Muscle layer of colon (tissue), 2 donors: Measurements from ENCODE around the gene IL4.

Source experiments
- H3K27ac ChIP-seq: one replicate; pipeline ENCODE4 v1.7.0; 2013; ENCODE audit warnings: low read depth, mild to moderate bottlenecking, low read length, moderate library complexity
- H3K27me3 ChIP-seq, 2 donors: one replicate each; pipeline ENCODE4 v1.7.0; 2013; ENCODE audit warnings: low read length in 2 of 2, mild to moderate bottlenecking in 2 of 2; ENCODE audit not compliant: insufficient read depth in 2 of 2, control insufficient read depth in 1 of 2
- H3K36me3 ChIP-seq: one replicate; pipeline ENCODE4 v1.7.0; 2013; ENCODE audit warnings: mild to moderate bottlenecking, low read length; ENCODE audit not compliant: insufficient read depth
- H3K4me1 ChIP-seq: one replicate; pipeline ENCODE4 v1.7.0; 2013; ENCODE audit warnings: mild to moderate bottlenecking, low read length; ENCODE audit not compliant: insufficient read depth
- H3K4me3 ChIP-seq, 2 donors: one replicate each; pipeline ENCODE4 v1.7.0; 2013; ENCODE audit warnings: low read length in 2 of 2, low read depth in 1 of 2, mild to moderate bottlenecking in 1 of 2, moderate library complexity in 1 of 2
- H3K9ac ChIP-seq: one replicate; pipeline ENCODE4 v1.7.0; 2013; ENCODE audit warnings: low read length
- H3K9me3 ChIP-seq: one replicate; pipeline ENCODE4 v1.7.0; 2013; ENCODE audit warnings: mild to moderate bottlenecking, low read length
- donor health status: abdominal sarcoma.
- donor health status: Adenocarcinoma of cecum.

Gene IL4

DNA sequence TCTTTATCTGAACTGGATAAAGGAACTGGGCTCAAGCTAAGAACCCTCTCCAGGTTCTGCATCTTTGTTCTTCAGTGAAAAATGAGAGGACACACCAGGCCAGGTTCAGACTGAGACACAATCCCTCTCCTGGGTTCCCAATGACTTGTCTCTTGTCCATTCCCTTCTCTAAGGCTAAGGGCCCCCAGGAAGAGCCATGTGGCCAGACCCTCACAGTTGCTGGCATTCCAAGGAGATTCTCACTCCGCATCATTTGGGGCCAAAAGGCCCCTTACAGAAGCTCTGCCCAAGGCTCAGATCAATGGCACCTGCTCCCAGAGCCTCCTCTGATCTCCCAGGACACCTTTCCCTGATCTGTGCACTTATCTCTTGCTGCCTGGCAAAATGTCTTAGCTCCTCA lies 4.9 kb downstream of the IL4 start:
- H3K36me3 ChIP-seq, result no peaks in the 10 kb centered on the region
- peaks cover 18% of the 10 kb centered on the region for H3K4me1 ChIP-seq
- H3K27ac ChIP-seq, result no peak overlapping the region
- no peak overlapping the region for H3K9ac ChIP-seq
- H3K9me3 ChIP-seq, result no peaks in the 10 kb centered on the region
- H3K27me3 ChIP-seq, result no peaks in the 10 kb centered on the region
- no peak overlapping the region for H3K4me3 ChIP-seq

- peaks cover 17% of the 10 kb centered on the region for H3K4me1 ChIP-seq
- H3K4me3 ChIP-seq, result no peak overlapping the region
- H3K36me3 ChIP-seq, result no peaks in the 10 kb centered on the region
- H3K27me3 ChIP-seq, result no peaks in the 10 kb centered on the region
- no peak overlapping the region for H3K27ac ChIP-seq
- no peak overlapping the region for H3K9ac ChIP-seq
- H3K9me3 ChIP-seq, result no peaks in the 10 kb centered on the region
Measured at GRCh38 chr5:132679166-132679565, 5.4 kb downstream of the IL4 start.

DNA sequence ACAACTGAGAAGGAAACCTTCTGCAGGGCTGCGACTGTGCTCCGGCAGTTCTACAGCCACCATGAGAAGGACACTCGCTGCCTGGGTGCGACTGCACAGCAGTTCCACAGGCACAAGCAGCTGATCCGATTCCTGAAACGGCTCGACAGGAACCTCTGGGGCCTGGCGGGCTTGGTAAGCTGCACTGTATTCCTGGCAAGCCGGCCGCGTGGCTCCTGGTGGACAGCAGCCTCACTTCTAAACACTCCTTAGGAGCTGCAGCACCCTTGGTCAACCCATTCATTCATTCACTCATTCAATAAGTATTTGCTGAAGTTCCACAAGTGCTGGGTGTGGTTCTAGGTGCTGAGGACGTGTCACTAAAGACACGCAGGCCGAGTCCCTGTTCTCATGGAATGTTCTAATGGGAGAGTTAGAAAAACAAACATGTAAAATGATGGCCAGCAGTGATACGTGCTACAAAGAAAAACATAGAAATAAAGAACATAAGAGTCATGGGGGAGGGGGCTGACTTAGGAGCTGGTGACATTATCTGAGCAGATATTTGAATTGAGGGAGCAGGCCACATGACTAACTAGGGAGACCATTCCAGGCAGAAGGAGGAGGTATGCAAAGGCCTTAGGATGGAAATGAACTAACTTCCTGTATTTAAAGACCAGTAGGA lies 6.1 kb downstream of the IL4 start:
- Histone ChIP-seq H3K27ac (no peak overlapping the region), H3K4me1 (peaks cover 10% of the 10 kb centered on the region), H3K36me3 (no peaks in the 10 kb centered on the region), H3K27me3 (no peaks in the 10 kb centered on the region), H3K9ac (no peak overlapping the region), H3K9me3 (no peaks in the 10 kb centered on the region), H3K4me3 (no peak overlapping the region)

GRCh38 chr5:132680780-132681475 lies 7.1 kb downstream of the IL4 start:
- no peak overlapping the region for H3K9ac ChIP-seq
- H3K4me3 ChIP-seq, result no peak overlapping the region
- no peak overlapping the region for H3K27ac ChIP-seq
- H3K27me3 ChIP-seq, result no peaks in the 10 kb centered on the region
- no peaks in the 10 kb centered on the region for H3K9me3 ChIP-seq
- H3K4me1 ChIP-seq, result peaks cover 6% of the 10 kb centered on the region
- H3K36me3 ChIP-seq, result no peaks in the 10 kb centered on the region

GRCh38 chr5:132681476-132681831 lies 7.7 kb downstream of the IL4 start:
- H3K9me3 ChIP-seq, result no peaks in the 10 kb centered on the region
- peaks cover 6% of the 10 kb centered on the region for H3K4me1 ChIP-seq
- no peak overlapping the region for H3K4me3 ChIP-seq
- no peaks in the 10 kb centered on the region for H3K36me3 ChIP-seq
- no peaks in the 10 kb centered on the region for H3K27me3 ChIP-seq
- H3K27ac ChIP-seq, result no peak overlapping the region
- no peak overlapping the region for H3K9ac ChIP-seq

GRCh38 chr5:132681983-132682382 lies 8.2 kb downstream of the IL4 start:
- no peaks in the 10 kb centered on the region for H3K9me3 ChIP-seq
- no peaks in the 10 kb centered on the region for H3K36me3 ChIP-seq
- H3K27me3 ChIP-seq, result no peaks in the 10 kb centered on the region
- H3K9ac ChIP-seq, result no peak overlapping the region
- H3K27ac ChIP-seq, result no peak overlapping the region
- H3K4me3 ChIP-seq, result no peak overlapping the region
- peaks cover 6% of the 10 kb centered on the region for H3K4me1 ChIP-seq

DNA sequence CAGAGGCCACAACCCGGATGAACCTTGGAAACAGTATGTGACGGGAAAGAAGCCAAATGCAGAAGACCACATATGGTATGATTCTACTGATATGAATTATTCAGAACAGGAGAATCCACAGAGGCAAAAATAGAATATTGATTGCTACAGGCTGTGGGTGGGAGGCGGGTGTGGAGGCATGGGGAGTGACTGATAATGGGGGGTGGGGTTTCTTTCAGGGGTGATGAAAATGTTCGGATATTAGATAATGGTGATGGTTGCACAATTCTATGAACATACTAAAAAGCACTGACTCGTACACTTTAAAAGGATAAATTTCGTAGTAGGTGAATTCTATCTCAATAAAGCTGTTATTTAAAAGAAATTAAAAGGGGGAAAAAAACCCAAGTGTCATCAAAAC lies 10.7 kb downstream of the IL4 start:
- Histone ChIP-seq H3K27ac (no peak overlapping the region), H3K9me3 (no peaks in the 10 kb centered on the region), H3K27me3 (no peaks in the 10 kb centered on the region), H3K36me3 (no peaks in the 10 kb centered on the region), H3K9ac (no peak overlapping the region), H3K4me3 (no peak overlapping the region), H3K4me1 (no peaks in the 10 kb centered on the region)

- H3K27ac ChIP-seq, result no peak overlapping the region
- no peaks in the 10 kb centered on the region for H3K4me1 ChIP-seq
- no peaks in the 10 kb centered on the region for H3K27me3 ChIP-seq
- H3K9ac ChIP-seq, result no peak overlapping the region
- H3K4me3 ChIP-seq, result no peak overlapping the region
- H3K9me3 ChIP-seq, result no peaks in the 10 kb centered on the region
- H3K36me3 ChIP-seq, result no peaks in the 10 kb centered on the region
Measured at GRCh38 chr5:132684922-132685720, 11.3 kb downstream of the IL4 start.

DNA sequence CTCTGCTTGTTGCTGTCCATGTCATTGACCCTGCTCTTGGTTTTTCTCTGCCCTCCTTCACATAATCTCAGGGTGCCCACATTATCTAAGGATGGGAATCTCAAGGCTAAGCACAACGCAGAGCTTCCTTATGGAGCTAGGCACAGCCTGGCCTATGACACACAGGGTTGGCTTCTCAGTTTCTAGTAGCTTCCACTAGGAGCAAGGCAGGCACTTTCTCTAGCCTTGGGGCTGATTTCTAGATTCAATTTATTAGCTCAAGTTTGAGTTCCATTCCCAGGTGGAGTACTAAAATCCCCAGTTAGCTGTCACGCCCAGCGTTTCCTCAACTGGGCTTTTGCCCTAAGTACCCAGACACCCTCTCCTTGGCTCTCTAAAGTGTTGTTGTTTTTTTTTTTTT lies 12.4 kb downstream of the IL4 start:
- Histone ChIP-seq H3K36me3 (no peaks in the 10 kb centered on the region), H3K9me3 (no peaks in the 10 kb centered on the region), H3K4me1 (no peaks in the 10 kb centered on the region), H3K4me3 (no peak overlapping the region), H3K27me3 (no peaks in the 10 kb centered on the region), H3K9ac (no peak overlapping the region), H3K27ac (no peak overlapping the region)

- H3K36me3 ChIP-seq, result no peaks in the 10 kb centered on the region
- H3K9ac ChIP-seq, result no peak overlapping the region
- H3K4me3 ChIP-seq, result no peak overlapping the region
- H3K4me1 ChIP-seq, result no peaks in the 10 kb centered on the region
- H3K9me3 ChIP-seq, result no peaks in the 10 kb centered on the region
- no peaks in the 10 kb centered on the region for H3K27me3 ChIP-seq
- no peak overlapping the region for H3K27ac ChIP-seq
Measured at GRCh38 chr5:132687995-132688394, 14.2 kb downstream of the IL4 start.

DNA sequence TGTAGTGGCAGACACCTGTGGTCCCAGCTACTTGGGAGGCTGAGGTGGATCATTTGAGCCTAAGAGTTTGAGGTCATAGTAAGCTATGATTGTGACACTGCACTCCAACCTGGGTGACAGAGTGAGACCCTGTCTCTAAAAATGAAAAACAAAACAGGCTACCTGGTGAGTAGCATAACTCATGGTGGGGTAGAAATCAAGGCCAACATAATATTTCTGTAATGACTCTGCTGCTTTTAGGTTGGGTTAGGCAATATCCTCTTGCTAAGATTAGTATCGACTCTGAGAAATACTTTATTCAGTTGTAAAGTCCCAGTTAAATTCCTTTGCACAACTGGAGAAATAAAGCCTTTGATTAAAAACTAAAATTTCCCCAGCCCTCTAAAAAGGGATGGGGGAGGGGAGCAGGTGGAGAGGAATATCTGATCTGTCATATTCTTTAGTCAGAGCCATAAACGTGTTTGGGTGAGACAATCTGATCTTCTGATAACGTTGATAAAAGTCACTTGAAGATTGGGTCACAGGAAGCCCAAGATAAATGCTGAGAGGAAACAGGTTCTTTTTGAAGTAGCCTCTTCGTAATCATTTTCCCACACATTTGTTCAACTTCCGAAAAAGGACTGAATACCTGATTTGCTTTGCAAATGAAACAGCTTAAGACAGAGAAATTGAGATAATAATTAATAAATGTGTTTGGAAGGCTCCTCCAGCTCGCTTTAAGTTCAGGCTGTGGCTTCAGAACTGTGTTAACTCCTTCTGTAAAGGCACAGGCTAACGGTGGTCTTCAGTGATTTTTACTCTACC lies 14.9 kb downstream of the IL4 start:
- no peaks in the 10 kb centered on the region for H3K9me3 ChIP-seq
- no peak overlapping the region for H3K4me3 ChIP-seq
- H3K4me1 ChIP-seq, result no peaks in the 10 kb centered on the region
- no peak overlapping the region for H3K9ac ChIP-seq
- H3K27ac ChIP-seq, result no peak overlapping the region
- H3K27me3 ChIP-seq, result no peaks in the 10 kb centered on the region
- H3K36me3 ChIP-seq, result no peaks in the 10 kb centered on the region
